GM19438 (cell line): ENCODE results near the gene PIK3R1.
A peak's percentile ranks its signal among the peaks of the same experiment; 100 is the strongest.

ENCODE experiments used
- ATAC-seq: cut with Tn5 transposase; IDR thresholded peaks from one replicate; pipeline ENCODE4 v1.9.1; 2021; ENCODE audit warnings: low read depth; ENCODE audit not compliant: unreplicated experiment

The PIK3R1 gene

GRCh38 chr5:68267066-68267465, 51.5 kb downstream of the PIK3R1 start:
- no peak for ATAC-seq

DNA sequence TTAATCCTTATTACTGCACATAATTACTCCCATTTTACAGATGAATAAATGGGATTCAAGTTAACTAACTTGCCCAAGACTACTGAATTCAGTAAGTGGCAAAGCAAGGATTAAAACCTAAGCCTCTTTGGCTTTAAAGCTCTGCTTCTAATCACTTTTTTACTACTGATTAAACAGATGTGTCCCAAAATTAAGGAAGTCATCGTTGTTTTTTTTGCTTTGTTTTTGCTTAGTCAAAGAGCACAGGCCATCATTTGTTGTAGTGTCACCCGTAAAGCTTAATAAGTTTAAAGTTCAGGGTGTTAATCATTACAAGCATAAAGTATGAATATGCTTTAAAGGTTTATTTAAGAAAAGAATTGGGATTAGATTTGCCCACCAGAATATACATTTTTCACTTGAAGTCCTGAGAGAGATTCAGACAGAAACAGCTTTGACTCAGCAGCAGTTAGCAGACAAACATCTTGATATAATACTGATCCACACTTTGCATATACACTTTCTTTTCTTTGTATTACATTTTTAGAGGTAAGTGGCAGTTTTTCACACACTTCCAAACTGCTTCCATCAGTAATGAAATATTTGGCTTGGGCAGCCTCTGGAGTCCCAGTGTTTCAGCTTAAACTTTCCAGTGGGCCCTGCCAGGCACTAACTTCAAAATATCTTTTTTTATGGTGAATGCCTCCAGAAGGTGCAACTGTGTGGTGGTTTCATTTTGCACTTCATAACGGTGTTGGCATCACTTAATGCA, 52.7 kb downstream of the PIK3R1 start:
- ATAC-seq, result no peak

GRCh38 chr5:68268852-68269130, 53.2 kb downstream of the PIK3R1 start:
- ATAC-seq, result no peak

GRCh38 chr5:68269820-68270219, 54.3 kb downstream of the PIK3R1 start:
- no peak for ATAC-seq

DNA sequence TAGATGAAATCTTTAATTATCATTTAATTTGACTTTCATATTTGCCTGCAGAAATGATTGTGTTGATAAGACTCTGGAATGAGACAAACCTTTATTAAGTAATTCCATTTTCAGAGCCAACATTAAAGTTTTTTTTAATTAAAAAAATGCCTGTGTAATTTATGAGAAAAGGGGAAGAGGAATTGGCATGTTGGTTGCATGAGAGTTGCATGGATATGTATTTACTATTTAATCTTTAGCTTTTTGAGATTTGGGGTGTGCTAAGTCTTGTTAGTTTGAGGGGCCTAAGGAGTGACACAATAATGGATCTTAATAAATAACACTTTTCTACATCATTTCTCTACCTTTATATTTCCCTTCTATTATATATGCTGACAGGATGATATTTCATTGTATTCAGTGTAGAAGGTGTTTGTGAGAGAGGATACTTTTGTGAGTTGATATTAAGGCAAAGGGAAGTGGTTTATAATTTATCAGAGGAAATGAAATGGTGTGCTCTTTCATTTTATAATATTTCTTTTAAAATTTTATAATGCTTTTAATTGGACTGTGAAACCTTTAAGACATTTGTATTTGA, 54.9 kb downstream of the PIK3R1 start:
- ATAC-seq, result no peak

GRCh38 chr5:68271124-68271523, 55.6 kb downstream of the PIK3R1 start:
- ATAC-seq, result no peak

DNA sequence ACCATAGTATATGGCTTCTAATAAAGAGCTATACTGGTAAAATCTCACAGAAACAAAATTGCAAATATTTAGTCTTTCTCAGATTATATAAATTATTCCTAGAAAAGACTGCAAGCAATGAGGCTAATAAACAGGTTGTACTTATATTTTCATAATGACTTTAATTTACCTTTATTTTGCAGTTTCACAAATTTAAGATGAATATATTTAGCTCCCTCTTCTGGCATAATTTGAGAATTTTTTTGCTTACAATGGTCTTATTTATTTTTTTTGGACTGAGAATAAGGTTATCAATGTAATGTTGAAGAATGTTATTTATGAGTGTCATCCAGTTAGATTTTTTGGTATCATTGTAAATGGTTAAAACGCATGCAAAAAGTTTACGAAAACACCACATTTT, 56.7 kb downstream of the PIK3R1 start:
- no peak for ATAC-seq

DNA sequence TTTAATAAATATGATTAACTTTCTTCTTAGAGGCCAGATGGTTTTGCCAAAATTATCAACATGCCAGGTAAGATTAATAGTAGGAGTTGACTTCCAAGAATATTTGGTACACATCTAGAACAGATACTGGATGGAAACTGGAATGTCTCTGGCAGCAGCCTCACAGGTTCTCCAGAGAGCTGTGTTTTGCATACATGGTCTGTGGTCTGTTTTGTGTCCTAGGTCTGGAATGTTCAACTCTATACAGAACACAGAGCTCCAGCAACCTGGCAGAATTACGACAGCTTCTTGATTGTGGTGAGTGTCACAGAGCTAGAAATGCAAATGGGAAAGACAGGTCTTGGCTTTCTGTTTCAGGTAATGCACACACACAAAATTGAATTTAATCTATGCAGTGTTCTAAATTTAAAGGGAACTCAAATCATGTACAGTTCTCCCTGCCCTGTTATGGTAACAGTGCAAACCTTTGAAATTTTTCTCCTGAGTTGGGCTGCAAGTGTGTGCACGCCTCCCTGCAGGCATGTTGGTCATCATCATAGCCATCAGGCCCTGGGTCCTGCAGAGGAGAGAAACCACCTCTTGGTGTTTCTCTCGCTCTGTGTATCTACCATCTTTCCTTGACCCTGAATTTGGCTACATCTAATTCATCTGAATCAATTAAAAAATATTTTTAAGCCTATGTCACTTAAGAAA, 58.3 kb downstream of the PIK3R1 start:
- no peak for ATAC-seq

GRCh38 chr5:68274847-68275651, 59.5 kb downstream of the PIK3R1 start:
- ATAC-seq, result peak; percentile 63

DNA sequence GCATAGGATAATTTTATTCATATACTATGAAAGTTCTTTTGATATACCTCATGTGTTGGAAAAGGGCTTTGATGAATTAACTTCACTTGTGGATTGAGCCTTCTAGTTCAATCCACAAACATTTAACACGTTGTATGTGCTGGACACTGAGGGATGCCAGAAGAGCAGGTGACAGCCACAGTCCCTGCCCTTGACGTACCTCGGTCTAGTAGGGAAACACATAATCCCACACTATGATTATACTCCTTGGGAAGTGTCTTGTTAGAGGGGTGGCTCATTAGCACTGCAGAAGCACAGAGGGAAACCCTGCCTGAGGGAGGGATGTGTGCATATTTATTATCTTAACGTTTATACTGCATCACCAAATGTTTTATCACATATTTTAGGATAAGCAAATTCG, 61.2 kb downstream of the PIK3R1 start:
- ATAC-seq, result no peak

- ATAC-seq, result no peak
Observed at GRCh38 chr5:68277431-68277830, 61.9 kb downstream of the PIK3R1 start.

DNA sequence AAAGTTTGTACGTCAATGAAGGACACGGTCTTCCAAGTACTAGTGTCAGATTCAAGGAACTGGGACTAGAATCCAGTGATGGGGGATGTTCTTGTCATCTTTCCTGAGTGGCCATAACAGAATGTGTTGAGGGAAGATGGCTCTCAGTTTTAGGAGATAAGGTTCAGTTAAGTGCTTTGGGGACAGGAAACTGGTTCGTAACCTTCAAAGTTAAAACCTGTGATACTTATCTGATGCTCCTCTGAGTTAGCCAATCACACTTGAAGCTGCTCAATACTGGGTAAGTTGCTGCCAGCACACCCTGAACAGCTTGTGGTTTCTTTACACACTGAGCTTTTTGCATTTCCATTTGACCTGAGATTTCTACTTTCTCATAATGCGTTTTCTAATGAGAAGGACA, 64.4 kb downstream of the PIK3R1 start:
- no peak for ATAC-seq

GRCh38 chr5:68282001-68282400, 66.4 kb downstream of the PIK3R1 start:
- ATAC-seq, result no peak

- no peak for ATAC-seq
Observed at GRCh38 chr5:68283766-68284165, 68.2 kb downstream of the PIK3R1 start.

- peak; percentile 27 for ATAC-seq
Observed at GRCh38 chr5:68285075-68285840, 69.7 kb downstream of the PIK3R1 start.

GRCh38 chr5:68285851-68286611, 70.5 kb downstream of the PIK3R1 start:
- no peak for ATAC-seq

DNA sequence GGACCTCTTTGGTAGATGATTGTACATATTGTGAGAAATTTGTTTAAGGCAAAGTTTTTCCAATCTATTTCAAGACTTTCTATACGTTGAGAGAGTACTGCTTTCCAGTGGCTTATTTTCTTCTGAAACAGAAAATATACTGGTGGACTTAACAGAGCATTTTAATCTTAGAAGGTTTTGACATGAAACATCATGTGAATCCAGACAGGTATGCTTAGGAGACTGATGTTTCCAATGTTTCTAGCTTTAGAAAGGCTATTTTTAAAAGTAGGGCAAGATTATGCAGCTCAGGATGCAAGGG, 71.0 kb downstream of the PIK3R1 start:
- ATAC-seq, result no peak

- ATAC-seq, result no peak
Observed at GRCh38 chr5:68287631-68287975, 72.0 kb downstream of the PIK3R1 start.

DNA sequence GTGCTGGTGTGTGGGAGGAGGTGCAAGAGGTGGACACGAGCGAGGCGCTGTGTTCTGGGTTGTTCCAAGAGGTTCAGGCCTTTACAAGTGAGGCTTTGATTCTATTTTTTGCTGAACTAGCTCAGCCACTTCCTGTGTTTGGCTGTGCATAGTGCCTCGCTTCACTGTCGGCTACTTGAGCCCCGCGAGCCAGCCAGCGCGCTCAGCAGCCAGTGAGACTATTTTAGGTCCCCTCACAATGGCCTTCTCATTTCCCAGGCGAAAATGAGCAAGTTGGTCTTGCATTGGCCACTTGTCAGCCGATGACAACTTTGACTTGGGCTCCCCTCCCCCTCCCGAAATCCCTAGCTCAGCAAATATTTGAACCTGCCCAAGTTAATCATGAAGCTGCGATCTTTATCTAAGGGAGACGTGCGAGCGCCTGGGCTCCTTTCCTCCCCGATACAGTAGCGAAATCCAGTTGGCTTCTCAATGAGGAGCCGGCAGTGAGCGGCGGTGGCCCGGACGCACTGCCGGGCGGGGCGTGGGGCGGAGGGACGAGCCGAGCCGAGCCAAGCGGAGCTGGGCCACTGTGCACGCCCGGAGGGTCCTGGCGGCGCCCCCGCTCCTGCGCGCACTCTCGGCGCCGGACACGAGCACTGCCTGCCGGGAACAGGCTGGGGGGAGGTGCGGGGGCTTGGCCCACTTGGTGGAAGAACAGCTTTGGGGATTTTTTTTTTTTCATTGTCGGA, 72.6 kb downstream of the PIK3R1 start:
- peak; percentile 77 for ATAC-seq
